Dermis blood vessel endothelial cell (primary cell): ENCODE results near the gene KLF7. TPM values are rescaled to one million over a fixed set of nuclear protein-coding genes. Genes with fewer than 3 reads are reported as not detected.
A peak's percentile ranks its signal among the peaks of the same experiment; 100 is the strongest.

ENCODE experiments used
- DNase-seq: peaks from one replicate; pipeline ENCODE4 v3.0.0; 2010
- total RNA-seq: library from RNA; depleted of rRNA; stranded (reverse); fragments of >200 nt; gene quantifications from 2 replicates; pipeline ENCODE4 v1.2.3, GENCODE V29; 2014

Gene KLF7
- total RNA-seq = 14.0 and 20.7 TPM in 2 replicates

DNA sequence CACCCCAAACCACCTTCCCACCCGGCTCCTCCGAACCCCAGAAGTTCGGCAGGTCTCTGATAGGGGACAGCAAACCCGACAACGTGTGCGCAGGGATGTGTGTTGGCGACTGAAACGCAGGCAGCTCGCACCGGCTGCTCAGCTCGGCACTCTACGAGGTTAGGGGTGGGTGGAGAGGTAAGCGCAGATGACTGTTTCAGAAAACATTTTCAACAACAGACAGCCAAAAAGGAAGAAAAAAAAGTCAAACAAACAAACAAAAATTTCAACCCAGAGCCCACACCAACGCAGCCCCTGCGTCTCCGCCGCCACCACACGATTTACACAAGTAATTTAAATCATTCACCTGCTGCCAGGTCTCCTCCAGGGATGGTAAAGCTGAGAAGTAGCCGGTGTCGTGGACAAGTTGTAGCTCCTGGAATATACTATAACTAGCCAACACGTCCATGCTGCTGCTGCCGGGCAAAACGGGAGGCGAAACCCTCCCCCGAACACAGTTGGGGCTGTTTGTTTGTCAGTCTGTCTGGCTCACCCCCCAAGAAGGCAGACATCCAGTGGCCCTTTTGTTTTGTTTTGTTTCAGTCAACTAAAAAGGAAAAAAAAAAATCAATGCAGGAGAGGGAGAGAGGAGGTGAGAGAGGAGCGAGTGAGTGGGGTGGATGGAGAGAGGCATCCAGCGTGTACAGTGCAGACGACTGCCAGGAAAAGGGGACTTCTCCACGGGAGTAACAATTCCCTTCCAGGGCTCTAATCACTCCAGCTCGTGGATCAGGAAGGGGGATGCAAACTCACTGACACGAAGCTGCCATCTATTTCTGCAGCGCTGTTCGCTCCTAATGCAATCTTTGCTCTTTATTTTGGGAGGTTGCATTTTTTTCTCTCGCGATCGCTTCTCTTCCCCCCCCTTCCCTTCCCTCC lies at the start of gene KLF7:
Gene KLF7, minus strand, starts transcription at position 828 of the 918 bp plus-strand sequence. Its CDS starts 380 bp downstream, at position 448.
- DNase-seq = peak; percentile 65

DNA sequence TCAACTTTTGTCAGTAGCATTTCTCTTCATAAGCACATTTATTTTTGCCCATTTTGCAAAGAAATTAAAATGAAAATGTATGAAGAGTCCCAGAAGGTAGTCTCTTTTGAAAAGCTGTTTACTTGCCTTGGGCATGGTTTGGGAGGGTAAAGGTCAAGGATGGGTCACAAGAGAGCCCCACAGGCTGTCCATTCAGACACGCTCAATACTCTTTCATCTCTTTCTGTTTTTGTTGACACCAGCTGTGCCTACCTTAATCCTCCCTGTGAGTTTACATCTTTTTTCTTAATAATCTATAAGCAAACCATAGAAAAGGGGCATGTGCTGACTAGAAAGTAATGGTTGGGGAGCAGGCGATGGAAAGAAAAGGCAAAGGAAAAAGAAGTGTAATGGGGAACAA lies 49.6 kb upstream of the KLF7 start:
- DNase-seq = no peak

DNA sequence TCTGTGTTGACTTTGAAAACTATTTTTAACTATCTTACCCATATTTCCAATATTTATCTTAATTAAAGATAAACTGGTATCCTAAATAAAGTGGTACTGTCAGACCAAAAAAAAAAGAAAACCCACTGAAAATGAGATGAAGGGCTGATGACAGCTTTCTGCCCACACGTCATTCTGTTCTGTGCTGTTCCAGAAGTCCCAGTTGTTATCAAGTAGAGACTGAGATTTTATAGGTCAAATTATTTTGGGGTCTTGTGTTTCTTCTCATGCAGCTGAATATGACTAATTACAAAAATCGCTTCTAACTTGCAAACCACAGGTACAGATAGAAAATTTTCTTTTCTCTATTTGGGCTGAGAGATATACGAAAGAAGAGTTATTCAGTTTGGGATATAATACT lies 48.7 kb upstream of the KLF7 start:
- no peak for DNase-seq

DNA sequence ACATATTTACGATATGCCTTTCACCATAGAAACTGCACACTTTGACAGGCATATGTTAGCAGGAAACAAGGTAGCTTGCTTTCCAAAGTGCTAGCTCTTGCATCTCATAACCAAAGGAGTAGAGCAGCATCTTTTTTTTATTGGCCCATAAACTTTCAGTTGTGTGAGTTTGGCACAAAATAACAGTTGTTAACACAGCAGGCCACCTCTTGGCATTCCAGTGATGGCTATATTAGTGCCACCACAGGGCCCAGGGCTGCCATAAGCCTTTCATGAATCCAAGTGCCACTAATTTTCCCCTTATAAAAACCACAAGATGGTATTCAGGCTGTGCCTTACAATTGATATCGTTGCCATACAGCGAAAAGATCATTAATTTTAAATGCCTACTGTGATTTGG lies 40.3 kb upstream of the KLF7 start:
- no peak for DNase-seq

DNA sequence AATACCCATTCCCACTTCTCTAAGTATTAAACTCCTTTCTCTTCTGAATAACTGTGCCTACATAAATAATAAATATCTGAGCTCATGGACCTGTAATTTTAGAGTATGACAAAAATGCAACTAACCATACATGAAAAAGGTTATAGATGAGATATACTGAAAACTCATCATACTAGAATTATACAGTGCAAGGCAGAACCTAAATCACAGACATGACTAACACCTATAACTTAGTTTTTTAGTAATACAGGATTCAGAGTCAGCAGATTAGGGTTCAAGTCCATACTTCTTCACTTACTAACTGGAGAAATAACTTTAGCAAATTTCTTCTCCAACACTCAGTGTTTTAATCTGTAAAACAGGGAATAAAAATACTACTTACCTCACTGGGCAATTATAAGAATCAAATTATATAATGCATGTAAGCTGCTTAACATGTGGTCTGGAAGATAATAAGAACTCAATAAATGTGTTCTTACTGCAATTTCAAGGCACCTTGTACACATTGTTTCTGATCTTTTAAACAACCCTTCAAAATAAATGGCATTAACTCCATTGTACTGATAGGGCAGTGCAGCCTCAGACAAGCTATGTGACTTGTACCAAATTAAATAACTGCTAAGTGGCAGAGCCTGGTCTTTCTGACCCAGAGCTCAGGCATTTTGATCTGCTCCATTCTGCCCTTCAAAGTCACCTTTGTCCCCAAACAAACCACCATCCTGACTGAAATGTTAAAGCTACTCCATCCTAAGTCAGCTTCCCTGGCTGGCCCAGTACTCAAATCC lies 39.6 kb upstream of the KLF7 start:
- no peak for DNase-seq

DNA sequence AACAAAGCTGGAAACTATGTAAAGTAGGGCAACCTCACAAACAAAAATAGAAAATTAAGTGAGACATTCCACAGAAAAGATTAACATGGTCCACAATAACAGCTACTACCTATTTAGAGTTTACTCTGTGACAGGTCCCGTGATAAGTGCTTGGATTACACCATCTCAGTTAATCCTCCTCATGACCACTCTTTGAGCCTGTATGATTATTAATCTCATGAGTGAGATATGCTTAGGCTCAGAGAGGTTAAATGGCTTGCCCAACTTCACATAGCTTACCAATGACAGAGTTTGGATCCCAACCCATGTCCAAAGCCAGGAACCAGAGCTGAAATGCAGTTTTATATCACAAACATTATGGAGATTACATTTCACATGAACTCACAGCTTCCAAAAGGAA lies 37.3 kb upstream of the KLF7 start:
- DNase-seq = no peak

DNA sequence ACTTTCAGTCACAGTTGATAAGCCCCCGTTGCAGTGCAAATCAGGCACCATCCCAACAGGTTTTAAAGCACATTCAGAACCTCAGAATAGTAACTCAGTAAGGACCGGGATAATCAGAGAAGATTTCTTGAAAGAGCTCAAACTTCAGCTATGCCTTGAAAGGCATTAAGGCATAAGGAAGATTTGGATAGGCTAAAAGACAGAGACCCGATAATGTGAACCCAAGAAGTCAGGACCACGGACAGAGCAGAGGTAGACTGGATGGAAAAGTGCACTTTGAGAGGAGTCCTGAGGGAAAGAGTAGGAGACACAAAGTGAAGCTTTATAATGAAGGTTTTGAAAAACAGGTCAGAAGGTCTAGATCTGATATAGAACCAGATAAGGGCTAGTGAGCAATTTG lies 36.9 kb upstream of the KLF7 start:
- peak; percentile 62 for DNase-seq

DNA sequence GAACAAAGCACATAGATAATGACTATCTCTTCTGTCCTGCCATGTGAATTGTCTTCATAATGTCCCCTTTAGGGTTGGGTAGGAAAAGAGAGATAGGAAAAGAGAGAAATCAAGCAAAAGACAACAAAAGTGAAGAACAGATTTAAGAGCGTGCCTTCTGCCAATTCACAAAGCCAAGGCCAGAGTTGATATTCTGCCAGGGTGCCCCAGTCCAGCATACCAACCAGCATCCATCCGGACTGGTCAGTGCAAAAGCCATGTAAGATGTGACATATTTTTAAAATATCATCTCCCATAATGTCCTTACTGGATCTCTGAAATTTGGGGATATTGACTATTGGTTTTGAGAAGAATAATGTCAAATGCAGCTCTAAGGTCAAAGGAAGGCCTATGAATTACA lies 35.7 kb upstream of the KLF7 start:
- DNase-seq = no peak

DNA sequence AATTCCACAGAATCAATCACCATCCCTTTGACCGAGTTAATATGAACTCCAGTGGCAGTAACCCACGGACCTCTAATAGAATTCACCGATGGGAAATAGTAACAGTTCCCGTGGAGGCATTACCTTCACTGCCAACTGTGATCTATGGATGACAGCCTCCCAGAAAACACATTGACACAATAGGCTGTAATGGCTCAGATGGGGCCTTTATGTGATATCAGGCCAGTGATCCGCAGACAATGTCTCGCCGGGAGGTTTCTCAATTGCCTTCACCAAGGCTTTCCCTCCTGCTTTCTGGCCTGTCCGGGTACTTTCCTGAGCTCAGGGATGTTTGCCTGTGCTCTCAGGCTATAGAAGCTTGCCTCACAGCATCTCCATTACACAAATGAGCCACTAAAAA lies 34.4 kb upstream of the KLF7 start:
- DNase-seq = no peak

DNA sequence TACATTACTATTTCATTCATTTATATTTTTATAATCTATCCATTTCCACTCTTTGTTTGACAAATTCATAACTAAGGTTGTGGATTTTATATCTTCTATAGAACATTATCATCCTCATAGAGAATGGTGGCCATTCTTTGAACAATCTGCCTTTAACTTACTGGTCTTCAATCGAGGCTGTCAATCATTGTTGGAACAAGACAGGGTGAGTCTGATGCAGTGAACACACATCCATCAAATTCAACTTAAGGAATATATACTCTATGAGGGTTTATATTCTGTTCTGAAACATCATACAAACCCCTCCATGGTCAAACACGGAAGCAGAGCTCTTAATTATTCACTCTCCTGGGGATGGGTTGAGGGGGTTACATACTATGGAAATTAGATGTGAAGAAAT lies 28.3 kb upstream of the KLF7 start:
- no peak for DNase-seq

DNA sequence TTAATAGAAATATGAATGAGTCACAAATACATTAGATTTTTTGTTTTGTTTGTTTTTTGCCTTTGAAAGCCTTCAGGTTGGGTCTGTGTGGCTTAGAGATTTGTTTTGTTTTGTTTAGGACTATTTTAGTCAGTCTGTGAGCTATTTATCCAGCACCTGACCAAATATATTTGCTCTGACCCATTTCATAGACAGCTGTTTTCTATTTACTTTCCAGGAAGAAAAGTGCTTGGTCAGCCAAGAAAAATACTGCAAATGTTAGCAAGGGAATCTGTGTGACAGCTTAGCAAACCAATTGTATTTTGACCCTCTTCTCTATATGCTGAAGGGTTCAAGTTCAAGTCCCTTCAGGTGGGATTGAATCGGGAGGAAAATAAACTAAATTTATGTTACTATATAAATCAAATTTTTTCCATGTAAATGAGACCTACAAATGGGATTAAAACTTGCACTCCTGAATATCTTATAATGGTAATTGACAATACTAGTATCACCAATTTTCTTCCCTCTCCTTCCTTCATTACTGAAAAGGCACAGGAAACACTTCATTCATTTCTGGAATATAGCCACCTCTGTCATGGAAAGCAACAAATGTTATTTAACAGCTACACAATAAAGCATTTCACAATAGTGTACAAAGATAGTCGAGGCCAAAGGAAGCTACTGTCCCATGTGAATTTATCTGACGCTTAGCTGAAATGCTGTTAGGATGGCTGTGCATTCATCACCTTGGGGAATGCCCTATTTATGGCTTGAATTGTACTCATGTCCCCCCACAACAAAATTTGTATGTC lies 23.1 kb upstream of the KLF7 start:
- peak; percentile 36 for DNase-seq

DNA sequence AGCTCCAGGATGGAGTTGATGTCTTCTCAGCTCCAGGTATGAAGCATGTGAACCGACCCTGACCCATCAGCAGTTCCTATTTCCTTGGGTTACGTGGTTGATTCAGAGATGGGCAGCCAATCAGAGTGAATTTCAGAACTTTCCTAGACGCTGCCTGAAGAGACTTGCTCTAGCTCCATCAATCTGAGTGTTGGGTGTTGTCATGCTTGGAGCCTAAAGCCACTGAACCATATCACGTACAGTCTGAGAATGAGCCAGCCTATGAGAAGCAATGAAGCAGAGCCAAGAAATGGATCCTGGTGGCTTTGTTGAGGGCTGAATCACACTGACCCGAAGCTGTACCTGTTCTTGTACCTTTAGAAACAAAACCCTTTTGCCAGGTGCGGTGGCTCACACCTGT lies 19.6 kb upstream of the KLF7 start:
- DNase-seq = no peak

DNA sequence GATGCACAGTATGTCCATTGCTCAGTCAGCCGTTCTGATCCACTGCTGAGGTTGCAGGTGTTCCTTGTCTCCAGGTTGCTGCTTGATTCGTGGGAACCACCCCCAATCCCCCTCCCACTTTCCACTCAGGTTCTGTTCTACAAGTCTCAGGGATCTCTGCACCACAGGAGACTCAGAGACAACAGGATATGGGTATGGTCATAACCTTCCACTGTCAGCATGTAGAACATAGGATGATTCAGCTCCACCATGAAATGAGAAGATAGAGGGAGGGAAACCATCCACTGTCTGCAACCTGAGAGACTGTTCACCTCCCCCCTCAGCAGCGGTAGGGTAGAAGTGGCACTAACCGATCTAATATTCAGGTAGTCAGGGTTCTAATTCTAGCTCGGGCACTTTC lies 19.0 kb upstream of the KLF7 start:
- no peak for DNase-seq

DNA sequence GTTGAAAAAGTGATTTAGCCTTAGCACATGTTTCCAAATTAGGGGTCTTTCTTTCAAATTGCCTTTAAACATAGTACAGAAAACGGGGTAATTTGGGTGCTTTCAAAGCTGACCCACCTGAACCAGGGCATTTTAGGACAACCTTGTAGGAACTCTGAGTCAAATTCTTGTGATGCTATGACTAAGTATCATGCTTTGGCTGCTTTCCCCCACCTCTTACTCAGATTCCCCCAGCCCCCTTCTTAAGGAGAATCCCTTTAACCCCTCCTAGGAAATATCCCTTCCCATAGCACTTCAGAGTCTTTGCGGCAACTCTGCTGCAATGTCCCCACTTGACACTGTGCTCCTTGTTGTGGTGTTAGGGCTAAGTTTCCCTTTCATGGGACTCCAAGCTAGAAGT lies 18.6 kb upstream of the KLF7 start:
- DNase-seq = no peak

DNA sequence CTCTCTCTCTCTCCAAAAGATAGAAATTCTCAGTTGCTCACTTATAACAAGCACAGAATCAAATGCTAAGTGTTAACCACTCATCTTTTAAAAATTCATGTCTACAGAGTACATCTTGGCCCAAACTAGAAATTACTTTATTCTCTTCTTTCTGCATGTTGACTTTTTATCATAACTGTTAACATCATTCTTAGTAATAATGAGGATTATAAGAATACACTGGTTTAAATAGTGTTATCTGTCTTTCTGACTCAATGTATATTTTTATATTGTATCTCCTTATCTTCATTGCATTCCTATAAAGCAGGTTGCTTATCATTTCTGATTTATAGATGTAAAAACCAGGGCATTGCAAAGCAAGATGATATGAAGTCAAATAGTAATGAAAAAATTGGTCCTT lies 17.8 kb upstream of the KLF7 start:
- no peak for DNase-seq

DNA sequence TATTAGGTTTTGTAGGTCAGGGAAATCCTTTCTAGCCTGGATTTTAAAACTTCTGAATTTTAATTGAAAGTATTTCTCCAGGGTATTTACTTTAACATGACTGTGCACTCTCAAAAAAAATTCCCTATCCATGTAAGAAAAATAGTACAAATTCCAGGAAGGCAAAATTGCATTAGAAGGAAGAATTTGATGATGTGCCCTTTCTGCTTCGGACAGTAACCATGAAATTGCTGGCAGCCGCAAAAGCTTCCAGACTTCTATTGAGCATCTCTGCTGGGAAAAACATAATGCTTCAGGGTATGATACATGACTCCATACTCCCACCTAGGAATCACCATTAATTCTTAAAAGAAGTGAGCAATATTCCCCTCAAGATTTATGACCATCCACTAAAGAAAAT lies 17.2 kb upstream of the KLF7 start:
- no peak for DNase-seq

DNA sequence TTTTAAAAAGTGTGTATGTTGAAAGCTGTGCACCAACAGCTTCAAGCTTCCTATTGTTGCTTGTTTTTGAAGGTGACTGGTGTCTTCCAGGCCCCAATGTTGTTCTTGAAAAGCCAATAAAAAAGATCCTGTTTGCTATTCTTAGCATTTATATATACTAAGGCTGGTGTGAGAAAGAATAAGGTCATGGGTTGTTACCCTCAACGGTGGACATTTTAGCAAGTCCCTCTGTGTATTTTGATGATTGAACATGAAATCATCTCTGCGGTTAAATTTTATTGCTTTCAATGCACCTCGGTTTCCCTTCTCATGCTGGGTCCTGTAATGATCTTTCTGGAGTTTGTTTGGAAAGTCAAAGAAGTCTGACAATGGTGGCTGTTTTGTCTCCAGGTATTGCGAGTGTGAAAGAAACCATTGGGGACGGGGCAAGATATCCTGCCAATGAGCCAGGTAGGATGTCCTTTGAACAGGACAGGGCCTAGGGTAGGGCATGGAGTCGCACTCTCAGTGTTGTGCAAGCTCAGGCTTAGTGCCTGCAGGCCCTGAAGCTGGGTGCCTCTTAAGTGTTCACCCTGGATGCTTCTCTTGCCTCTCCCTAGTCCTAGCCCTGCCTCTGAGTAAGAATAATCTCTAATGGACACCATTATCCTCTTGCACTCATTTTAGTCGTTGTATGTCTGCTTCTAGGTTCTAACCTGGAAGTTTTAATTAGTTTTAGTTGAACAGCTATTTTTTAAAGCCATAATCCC lies 16.0 kb upstream of the KLF7 start:
- DNase-seq = no peak

DNA sequence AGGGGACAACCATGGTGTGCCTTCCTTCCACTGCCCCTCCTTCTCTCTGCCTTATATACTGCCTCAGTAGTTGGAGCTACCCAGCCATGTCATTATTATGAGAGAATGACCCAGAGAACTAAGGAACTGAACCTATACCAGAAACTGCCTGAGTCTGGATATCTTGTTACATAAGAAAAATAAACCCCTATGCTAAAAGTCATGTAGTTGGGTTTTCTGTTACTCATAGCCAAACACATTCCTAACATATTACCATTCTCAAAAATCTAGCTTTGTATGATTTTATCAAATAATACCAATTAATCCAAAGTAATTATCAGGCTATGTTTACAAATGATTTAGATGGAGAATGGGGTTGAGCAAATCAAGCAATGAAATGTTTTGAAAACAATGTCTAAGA lies 15.0 kb upstream of the KLF7 start:
- no peak for DNase-seq

DNA sequence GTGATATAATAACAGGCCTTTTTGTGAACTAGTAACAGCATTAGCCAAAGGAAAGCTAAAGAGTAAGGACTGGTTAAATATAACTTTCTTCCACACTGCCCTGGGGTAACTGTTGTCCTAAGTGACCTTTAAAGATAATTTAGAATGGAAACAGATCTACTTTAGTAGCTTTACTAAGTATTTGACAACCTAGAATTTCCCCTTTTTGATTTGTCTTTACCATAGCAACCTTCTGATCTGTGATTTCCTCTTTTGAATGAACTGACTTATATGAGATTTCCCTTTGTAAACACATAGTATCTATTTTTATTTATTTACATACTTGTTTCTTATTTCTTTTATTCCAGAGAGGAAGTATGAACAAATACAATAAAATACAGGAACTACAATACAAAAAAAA lies 10.5 kb upstream of the KLF7 start:
- DNase-seq = no peak

DNA sequence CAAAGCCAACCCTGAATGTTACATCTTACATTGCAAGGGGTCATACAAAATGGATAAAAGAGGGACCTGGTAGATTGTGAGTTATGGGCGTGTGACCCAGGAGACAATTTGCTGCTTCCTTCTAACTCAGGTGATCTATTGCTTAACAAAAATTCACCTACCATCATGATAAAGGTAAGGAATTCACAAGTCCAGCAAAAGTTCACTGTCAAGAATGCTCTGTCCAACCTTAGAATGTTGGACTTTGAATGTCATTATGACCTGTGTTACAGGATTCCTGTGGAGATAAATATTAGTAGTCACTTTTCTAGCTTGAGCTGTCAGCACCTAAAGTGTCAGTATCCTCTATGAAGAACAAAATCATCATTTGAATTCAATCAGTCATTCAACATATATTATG lies 7.9 kb upstream of the KLF7 start:
- DNase-seq = no peak

DNA sequence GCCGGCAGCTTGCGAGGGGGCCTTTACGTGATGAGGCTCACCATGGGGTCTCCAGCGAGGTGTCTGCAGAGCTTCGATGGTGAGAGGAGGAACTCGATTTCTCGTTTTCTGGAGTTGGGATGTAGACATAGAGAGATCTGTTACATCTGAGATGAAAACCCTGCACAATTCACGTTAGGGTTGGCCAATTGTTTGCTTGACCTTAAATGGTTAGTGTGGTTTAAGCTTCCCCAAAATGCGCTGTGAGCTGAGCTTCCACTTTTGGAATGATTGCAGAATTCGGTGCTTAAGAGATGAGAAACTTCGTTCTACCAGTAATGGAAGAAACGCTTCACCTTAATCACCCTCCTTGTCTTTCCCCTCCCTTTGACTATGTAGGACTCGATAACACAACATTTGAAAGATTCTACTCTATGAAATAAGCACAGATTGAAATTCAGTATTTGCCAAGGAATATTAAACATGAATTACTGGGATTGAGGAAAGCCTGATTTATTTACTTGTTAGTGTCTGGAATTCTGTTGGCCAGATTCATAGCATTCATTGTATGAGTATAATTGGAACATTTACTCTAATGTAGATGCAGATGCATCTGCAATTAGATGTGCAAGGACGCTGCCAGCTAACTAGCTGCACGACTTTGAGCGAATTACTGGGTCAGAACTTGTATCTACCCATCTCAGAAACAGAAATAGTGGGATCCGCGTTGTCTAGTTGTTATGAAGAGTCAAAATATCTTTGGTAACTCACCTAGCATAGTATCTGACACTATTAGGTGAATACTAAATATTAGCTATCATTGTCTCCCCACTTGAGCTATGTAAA lies 1.6 kb upstream of the KLF7 start:
- DNase-seq = peak; percentile 50
